H1 (cell line): Measurements from ENCODE around the gene EWSR1. TPM values are rescaled to one million over a fixed set of nuclear protein-coding genes. Genes with fewer than 3 reads are reported as not detected.

Source experiments
- RNF2 ChIP-seq: fragments of 200-900, 300-1000 bp; sonication (generic); IDR thresholded peaks from 2 replicates; pipeline ENCODE4 v1.7.1; 2016; ENCODE audit warnings: borderline replicate concordance, low read depth, mild to moderate bottlenecking, antibody characterized with exemption, low read length; ENCODE audit not compliant: poor library complexity, severe bottlenecking; ENCODE audit errors: missing control alignments
- RXRA ChIP-seq: IDR thresholded peaks from 2 replicates; pipeline ENCODE4 v1.6.1; 2011; ENCODE audit warnings: low read depth, mild to moderate bottlenecking, low read length, moderate library complexity; ENCODE audit not compliant: insufficient read depth
- SIN3A ChIP-seq, 2 experiments: IDR thresholded peaks in 1 of 2; conservative IDR thresholded peaks in 1 of 2; 2 replicates each; pipeline ENCODE4 v1.6.1; 2011 to 2012; ENCODE audit warnings: low read length in 2 of 2, improper control_type of control experiment in 1 of 2, low read depth in 1 of 2, mild to moderate bottlenecking in 1 of 2
- polyA plus RNA-seq, 7 experiments: library from polyadenylated mRNA; depleted of rRNA in 3 of 7; stranded (reverse) in 5 of 7; unstranded in 2 of 7; fragments of >200 nt in 5 of 7; fragments of 200-250 nt in 2 of 7; gene quantifications; 1 replicate in 5 of 7; 2 replicates in 1 of 7; 4 replicates in 1 of 7; pipeline versions ENCODE4 v1.2.1 to v1.2.3, GENCODE V29; 2011 to 2013; ENCODE audit warnings: missing spikeins in 2 of 7, mixed read lengths in 2 of 7
- total RNA-seq: library from RNA; stranded (reverse); fragmentation: NEBNext Ultra II Directional; extraction: Animal tissue kit (Norgen Biotek cat#: 25700); gene quantifications from 2 replicates; pipeline ENCODE4 v1.2.1, GENCODE V29; 2021

Gene EWSR1
- total and polyA plus RNA-seq, 2 of the 8 experiments (the other 6 are each of a cell fraction or from before 2014, with no cell fraction given): 387 to 930 TPM

GRCh38 chr22:29231971-29232959 is 35.8 kb upstream of the EWSR1 start (continued):
- no peak for TF ChIP-seq RNF2
- no peak for TF ChIP-seq SIN3A (conservative IDR thresholded peaks at IDR 0.05 in 1 of 2, IDR thresholded peaks at IDR 0.05 in 1 of 2; ENCODE audit: low read depth in 1 of 2, low read length in 2 of 2)
- TF ChIP-seq RXRA: no peak
- TF ChIP-seq, all 59 proteins: peak for 0
